Activated gamma-delta T cell treated with anti-CD3 and anti-CD28 coated beads, Interleukin-2, amount 50 U/mL, for 16 hours (primary cell): ENCODE data around the gene ZNF90.
A peak's percentile ranks its signal among the peaks of the same experiment; 100 is the strongest.
"Not testable (repeated sequence)": the region's sequence is repeated elsewhere in the genome, so short reads cannot be mapped to it uniquely, and the experiment has no call there.

Source experiments
- DNase-seq: peaks from one replicate; pipeline ENCODE4 v3.0.0-alpha.2; 2020; ENCODE audit warnings: low read depth

ZNF90 gene

GRCh38 chr19:20077791-20078463 lies at the start of gene ZNF90:
Gene ZNF90 (plus strand): TSS chr19:20078000. CDS start chr19:20078133, 133 bp downstream.
- peak; percentile 74 for DNase-seq

GRCh38 chr19:20028611-20029010 lies 49.2 kb upstream of the ZNF90 start:
- DNase-seq = no peak

DNA sequence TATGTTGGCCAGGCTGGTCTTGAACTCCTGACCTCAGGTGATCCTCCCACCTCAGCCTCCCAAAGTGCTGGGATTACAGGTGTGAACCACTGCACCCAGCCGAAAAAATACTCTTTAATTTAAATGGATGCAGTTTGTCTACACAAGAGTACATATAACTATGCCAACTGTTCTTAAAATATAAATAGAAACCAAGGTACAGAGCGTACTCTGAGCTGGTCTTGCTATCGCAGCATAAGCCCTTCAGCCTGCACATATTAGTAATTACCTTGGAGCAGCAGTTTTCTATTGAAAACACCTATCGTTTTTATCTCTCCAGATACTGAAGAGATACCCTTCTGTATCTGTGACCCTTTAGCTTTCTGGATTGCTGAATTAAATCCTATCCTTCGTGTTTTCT lies 41.9 kb upstream of the ZNF90 start:
- no peak for DNase-seq

DNA sequence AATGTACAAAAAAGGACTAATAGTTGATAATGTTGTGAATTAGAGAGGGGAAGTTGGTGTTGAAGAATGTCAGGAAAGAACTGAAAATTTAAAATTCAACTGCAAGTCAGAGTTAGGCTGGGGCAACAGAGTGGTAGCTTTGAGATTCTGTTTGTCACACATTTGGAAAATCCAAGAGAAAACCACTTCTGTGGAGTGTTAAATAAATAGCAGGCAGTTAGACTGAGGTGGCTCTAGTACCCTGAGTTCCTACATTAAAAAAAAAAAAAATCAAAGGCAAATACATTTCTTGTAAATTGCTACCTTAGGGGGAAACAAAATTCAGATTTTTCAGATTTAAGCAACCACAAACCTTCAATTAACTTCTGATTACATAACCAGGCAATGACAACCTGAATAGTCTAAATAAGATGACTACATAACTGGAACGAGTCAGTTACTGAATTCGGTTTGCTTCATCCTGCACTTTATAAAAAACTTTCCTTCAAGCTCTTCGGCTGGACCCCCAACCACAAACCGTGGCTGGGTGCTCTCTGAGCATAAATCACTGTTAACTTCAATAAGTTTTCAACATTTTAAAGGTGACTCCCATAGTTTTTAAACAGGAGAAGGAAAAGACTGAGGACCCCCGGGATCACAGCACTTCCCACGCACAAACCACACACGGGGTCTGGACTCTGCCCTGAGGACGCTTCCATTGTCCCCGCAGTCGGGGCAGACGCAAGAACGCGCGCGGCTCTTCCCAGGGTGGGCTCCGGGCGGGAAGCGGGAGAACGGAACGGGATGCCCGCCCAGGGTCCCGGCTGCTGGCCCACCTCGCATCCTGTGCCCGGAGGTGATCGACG lies 39.2 kb upstream of the ZNF90 start:
- DNase-seq = no peak

GRCh38 chr19:20039203-20039723 lies 38.5 kb upstream of the ZNF90 start, which contains the start of gene ZNF682:
Gene ZNF682 (minus strand): TSS chr19:20039505. CDS start chr19:20039345, 160 bp downstream.
- peak; percentile 91 for DNase-seq

DNA sequence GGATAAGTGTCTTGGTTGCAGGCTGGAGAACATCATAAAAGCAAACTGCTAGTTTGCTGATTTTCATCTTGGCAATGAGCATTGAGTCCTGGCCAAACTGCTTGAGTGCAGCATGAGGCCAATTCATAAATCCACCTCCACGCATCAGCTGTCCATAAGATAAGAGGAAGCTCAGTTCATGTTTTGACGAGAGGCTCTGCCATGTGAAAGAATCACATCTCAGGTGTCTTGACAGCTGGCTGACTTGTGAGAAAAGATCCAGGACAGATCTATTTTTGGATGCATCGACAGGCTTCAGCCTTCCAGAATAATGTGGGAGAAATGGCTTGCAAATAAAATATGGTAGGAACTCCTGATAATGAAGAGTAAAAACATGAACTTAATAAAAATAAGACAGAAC lies 33.1 kb upstream of the ZNF90 start:
- DNase-seq = no peak

- DNase-seq = not testable (repeated sequence)
Observed at GRCh38 chr19:20045742-20046141, 32.1 kb upstream of the ZNF90 start.

- DNase-seq = peak; percentile 17
Observed at GRCh38 chr19:20051841-20052768, 25.7 kb upstream of the ZNF90 start.

DNA sequence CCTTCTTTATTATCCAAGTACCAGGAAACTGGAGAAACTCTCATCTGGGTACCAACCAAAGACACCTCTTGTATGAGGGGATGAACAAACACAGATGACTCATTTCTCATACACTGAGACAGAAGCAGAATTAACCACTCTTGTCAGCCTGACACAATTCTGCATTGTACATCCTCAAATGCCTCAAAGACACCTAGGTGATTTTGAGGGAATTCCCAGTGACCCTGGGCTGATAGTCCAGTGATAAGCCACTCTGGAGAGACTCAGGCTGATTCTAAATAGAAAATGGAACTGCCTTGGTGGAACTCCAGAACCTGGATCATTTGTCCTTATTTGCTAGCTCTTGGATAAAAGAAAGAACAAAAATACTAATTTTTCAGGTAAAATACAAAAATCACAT lies 19.1 kb upstream of the ZNF90 start:
- DNase-seq = not testable (repeated sequence)

GRCh38 chr19:20060282-20060681 lies 17.5 kb upstream of the ZNF90 start:
- no peak for DNase-seq

DNA sequence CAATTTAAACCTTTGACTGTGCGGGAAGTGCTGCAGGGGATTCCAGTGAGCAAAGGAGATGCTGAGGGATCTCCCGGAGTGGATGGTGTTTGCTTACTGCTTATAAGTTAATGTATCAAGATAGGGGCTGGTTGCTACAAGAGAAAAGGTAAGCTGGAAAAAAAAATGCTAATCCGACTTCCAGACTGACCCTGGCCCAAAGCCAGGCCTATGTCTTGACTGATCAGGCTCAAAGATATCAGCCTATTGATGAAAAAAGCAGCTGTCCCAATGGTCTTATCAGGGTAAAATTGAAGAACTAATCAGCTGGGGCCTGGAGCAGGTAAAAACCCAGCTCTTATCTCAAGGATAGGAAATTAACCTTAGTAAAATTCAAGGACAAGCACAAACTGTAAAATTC lies 10.9 kb upstream of the ZNF90 start:
- DNase-seq = no peak

GRCh38 chr19:20067943-20068342 lies 9.9 kb upstream of the ZNF90 start:
- no peak for DNase-seq

- DNase-seq = not testable (repeated sequence)
Observed at GRCh38 chr19:20068559-20068958, 9.2 kb upstream of the ZNF90 start.

- no peak for DNase-seq
Observed at GRCh38 chr19:20070691-20071090, 7.1 kb upstream of the ZNF90 start.

DNA sequence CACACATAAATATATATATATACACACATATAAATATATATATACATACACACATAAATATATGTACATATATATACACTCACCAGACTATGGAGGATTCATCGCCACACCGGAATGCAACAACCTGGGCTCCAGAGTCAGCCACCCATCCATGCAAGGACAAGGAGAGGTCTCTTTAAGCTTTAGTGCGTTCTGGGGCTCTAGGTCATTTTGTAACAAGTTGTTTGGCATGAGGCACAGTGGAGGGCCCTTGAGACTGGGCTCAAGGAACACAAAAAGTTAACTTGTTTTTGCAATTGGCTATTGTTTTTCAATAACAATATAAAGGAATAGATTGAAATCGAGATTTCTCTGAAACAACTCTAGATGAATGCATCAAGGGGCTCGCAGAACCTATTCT lies 4.9 kb upstream of the ZNF90 start:
- no peak for DNase-seq

DNA sequence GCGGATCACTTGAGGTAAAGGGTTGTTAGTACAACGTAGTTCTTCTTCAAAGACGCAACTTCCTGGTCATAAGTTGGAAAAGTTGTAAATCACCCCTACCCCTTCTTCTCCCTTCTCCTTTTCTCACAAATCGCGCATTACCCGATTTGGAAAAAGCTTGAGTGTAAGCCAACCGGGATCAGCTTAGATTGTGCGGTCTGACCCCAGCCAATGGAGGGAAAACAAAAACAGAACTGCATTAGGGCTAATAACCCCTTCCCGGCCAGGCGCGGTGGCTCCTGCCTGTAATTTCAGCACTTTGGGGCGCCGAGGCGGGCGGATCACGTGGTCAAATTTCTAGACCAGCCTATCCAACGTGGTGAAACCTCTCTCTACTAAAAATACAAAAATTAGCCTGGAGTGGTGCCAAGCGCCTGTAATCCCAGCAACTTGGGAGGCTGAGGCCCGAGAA lies 806 bp downstream of the ZNF90 start:
- DNase-seq = no peak

- no peak for DNase-seq
Observed at GRCh38 chr19:20079476-20079875, 1.7 kb downstream of the ZNF90 start.

DNA sequence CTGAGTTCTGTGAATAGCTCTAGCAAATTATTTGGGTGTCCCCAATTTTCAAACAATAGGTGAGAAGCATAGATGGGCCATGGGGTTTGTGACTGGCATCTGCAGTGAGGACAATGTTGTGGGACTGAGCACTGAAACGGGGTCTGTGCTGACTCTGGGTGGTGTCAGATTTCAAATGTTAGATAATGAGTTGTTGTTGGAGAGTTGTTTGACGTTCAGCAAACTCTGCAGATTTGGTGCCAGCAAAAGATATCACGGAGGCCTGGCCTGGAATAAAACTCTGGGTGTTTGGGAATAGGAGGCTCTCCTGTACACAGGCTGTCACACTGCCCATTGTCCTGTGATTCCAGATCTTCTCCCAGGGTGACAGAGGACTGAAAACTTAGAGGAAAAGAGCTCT lies 2.9 kb downstream of the ZNF90 start:
- DNase-seq = no peak

DNA sequence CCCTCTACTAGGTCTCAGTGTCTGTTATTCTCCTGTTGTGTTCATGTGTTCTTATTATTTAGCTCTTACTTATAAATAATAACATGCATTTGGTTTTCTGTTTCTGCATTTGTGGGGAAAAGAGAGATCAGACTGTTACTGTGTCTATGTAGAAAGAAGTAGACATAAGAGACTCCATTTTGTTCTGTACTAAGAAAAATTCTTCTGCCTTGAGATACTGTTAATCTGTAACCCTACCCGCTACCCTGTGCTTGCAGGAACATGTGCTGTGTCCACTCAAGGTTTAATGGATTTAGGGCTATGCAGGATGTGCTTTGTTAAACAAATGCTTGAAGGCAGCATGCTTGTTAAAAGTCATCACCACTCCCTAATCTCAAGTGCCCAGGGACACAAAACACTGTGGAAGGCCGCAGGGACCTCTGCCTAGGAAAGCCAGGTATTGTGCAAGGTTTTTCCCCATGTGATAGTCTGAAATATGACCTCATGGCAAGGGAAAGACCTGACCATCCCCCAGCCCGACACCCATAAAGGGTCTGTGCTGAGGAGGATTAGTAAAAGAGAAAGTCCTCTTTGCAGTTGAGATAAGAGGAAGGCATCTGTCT lies 4.5 kb downstream of the ZNF90 start:
- DNase-seq = not testable (repeated sequence)

DNA sequence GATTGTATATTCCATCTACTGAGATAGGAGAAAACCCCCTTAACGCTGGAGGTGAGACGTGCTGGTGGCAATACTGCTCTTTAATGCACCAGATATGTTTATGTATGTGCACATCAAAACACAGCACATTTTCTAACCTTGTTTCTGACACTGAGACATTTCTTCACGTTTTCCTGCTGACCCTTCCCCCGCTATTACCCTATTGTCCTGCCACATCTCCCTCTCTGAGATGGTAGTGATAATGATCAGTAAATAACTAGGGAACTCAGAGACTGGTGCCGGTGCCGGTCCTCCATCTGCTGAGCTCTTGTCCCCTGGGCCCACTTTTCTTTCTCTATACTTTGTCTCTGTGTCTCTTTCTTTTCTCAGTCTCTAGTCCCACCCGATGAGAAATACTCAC lies 5.1 kb downstream of the ZNF90 start:
- DNase-seq = not testable (repeated sequence)

- DNase-seq = no peak
Observed at GRCh38 chr19:20102097-20102496, 24.3 kb downstream of the ZNF90 start.
